H1 (cell line): ENCODE data around the gene TOP2B. TPM values are rescaled to one million over a fixed set of nuclear protein-coding genes. Genes with fewer than 3 reads are reported as not detected.

Source experiments
- CTCF ChIA-PET: fragments of 300-600 bp; sonication (Branson Sonifier 250); formaldehyde crosslinking; loops from one replicate; lab custom pipeline; 2021; ENCODE audit not compliant: partially characterized antibody; lab: Charles Lee
- POLR2A ChIA-PET: fragments of 300-600 bp; sonication (Branson Sonifier 250); formaldehyde crosslinking; loops from one replicate; lab custom pipeline; 2021; ENCODE audit warnings: inconsistent platforms; ENCODE audit not compliant: partially characterized antibody; lab: Charles Lee
- DNase-seq, 2 experiments: peaks; one replicate each; pipeline versions ENCODE4 v3.0.0 to v3.0.0-alpha.2; 2010 to 2022; ENCODE audit warnings: low spot score in 2 of 2, low read depth in 1 of 2, mixed read lengths in 1 of 2
- FAIRE-seq: peaks from 2 replicates; lab custom pipeline; 2011; peaks lifted over from hg19 to GRCh38; lab: Jason Lieb, UNC
- H2AFZ ChIP-seq: 2 replicates; pipeline ENCODE4 v1.8.1; 2012; ENCODE audit warnings: low read length, inconsistent platforms
- H2AK5ac ChIP-seq: 2 replicates; pipeline ENCODE4 v1.6.1; 2013; ENCODE audit warnings: low read depth, low read length
- H2BK120ac ChIP-seq: replicated peaks from 2 replicates; pipeline ENCODE3; 2013; ENCODE audit warnings: low read depth, low read length, inconsistent platforms
- H2BK12ac ChIP-seq: 2 replicates; pipeline ENCODE4 v1.6.1; 2013; ENCODE audit warnings: low read depth, low read length
- H2BK15ac ChIP-seq: 2 replicates; pipeline ENCODE4 v1.6.1; 2013; ENCODE audit warnings: low read length
- H2BK20ac ChIP-seq: 2 replicates; pipeline ENCODE4 v1.6.1; 2013; ENCODE audit warnings: low read length
- H2BK5ac ChIP-seq: 2 replicates; pipeline ENCODE4 v1.6.1; 2013; ENCODE audit warnings: low read depth, low read length
- H3K14ac ChIP-seq: 2 replicates; pipeline ENCODE4 v1.6.1; 2013; ENCODE audit warnings: inconsistent platforms; ENCODE audit not compliant: insufficient read length
- H3K18ac ChIP-seq: 2 replicates; pipeline ENCODE4 v1.6.1; 2013; ENCODE audit warnings: low read length; ENCODE audit errors: extremely low read depth
- H3K23ac ChIP-seq: 2 replicates; pipeline ENCODE4 v1.6.1; 2013; ENCODE audit warnings: inconsistent platforms; ENCODE audit not compliant: insufficient read length
- H3K23me2 ChIP-seq: 2 replicates; pipeline ENCODE4 v1.6.1; 2013; ENCODE audit warnings: low read depth, low read length
- H3K27ac ChIP-seq: 2 replicates; pipeline ENCODE4 v1.6.1; 2011; ENCODE audit warnings: low read depth, low read length, inconsistent platforms
- H3K27me3 ChIP-seq, 4 experiments: replicated peaks in 1 of 4; 1 replicate in 1 of 4; 2 replicates in 3 of 4; pipeline versions ENCODE4 v1.6.1 to v1.8.1; 2011 to 2013; ENCODE audit warnings: low read length in 3 of 4, mild to moderate bottlenecking in 3 of 4, inconsistent platforms in 2 of 4, mixed read lengths in 2 of 4, moderate library complexity in 1 of 4; ENCODE audit not compliant: control insufficient read depth in 3 of 4, insufficient read depth in 3 of 4; ENCODE audit errors: extremely low read depth in 1 of 4
- H3K36me3 ChIP-seq, 4 experiments: 2 replicates each; pipeline versions ENCODE4 v1.6.1 to v1.8.1; 2011 to 2013; ENCODE audit warnings: mild to moderate bottlenecking in 4 of 4, low read length in 3 of 4, moderate library complexity in 2 of 4, control low read depth in 1 of 4, inconsistent platforms in 1 of 4; ENCODE audit not compliant: insufficient read depth in 4 of 4, control insufficient read depth in 2 of 4
- H3K4ac ChIP-seq: replicated peaks from 2 replicates; pipeline ENCODE3; 2013; ENCODE audit warnings: low read length, low read depth, mixed read lengths, inconsistent platforms; ENCODE audit not compliant: insufficient read length
- H3K4me1 ChIP-seq, 4 experiments: replicated peaks in 1 of 4; 1 replicate in 1 of 4; 2 replicates in 3 of 4; pipeline versions ENCODE4 v1.6.1 to v1.8.1; 2011 to 2013; ENCODE audit warnings: low read length in 3 of 4, inconsistent platforms in 2 of 4, mixed read lengths in 1 of 4; ENCODE audit not compliant: insufficient read depth in 4 of 4, control insufficient read depth in 3 of 4
- H3K4me2 ChIP-seq, 2 experiments: 2 replicates each; pipeline versions ENCODE4 v1.6.1 to v1.8.1; 2011 to 2013; ENCODE audit warnings: low read depth in 2 of 2, low read length in 2 of 2, control low read depth in 1 of 2, inconsistent platforms in 1 of 2, mild to moderate bottlenecking in 1 of 2; ENCODE audit not compliant: insufficient read depth in 1 of 2
- H3K4me3 ChIP-seq, 4 experiments: fragments of 200-600, 300-600 bp in 1 of 4; sonication (generic), shearing (Covaris generic), sonication (Bioruptor Twin) in 1 of 4; 2 replicates each; pipeline versions ENCODE4 v1.5.1 to v1.8.1; 2011 to 2016; ENCODE audit warnings: low read length in 4 of 4, low read depth in 3 of 4, control low read depth in 2 of 4, inconsistent platforms in 2 of 4, mild to moderate bottlenecking in 2 of 4, mixed read lengths in 1 of 4, moderate library complexity in 1 of 4; ENCODE audit not compliant: insufficient read depth in 2 of 4; ENCODE audit errors: extremely low read depth in 1 of 4
- H3K56ac ChIP-seq: replicated peaks from 2 replicates; pipeline ENCODE3; 2013; ENCODE audit warnings: low read depth, mild to moderate bottlenecking, mixed read lengths, low read length, inconsistent platforms; ENCODE audit not compliant: insufficient read length
- H3K79me1 ChIP-seq: 2 replicates; pipeline ENCODE4 v1.6.1; 2013; ENCODE audit warnings: low read depth, low read length, control low read depth
- H3K79me2 ChIP-seq, 2 experiments: 2 replicates each; pipeline versions ENCODE4 v1.6.1 to v1.8.1; 2012 to 2013; ENCODE audit warnings: low read length in 2 of 2, mild to moderate bottlenecking in 2 of 2, inconsistent platforms in 1 of 2; ENCODE audit not compliant: insufficient read depth in 2 of 2, control insufficient read depth in 1 of 2
- H3K9ac ChIP-seq, 4 experiments: replicated peaks in 1 of 4; 1 replicate in 1 of 4; 2 replicates in 3 of 4; pipeline versions ENCODE4 v1.6.1 to v1.8.1; 2011 to 2013; ENCODE audit warnings: low read depth in 3 of 4, low read length in 3 of 4, control low read depth in 2 of 4, mild to moderate bottlenecking in 2 of 4, moderate library complexity in 2 of 4, inconsistent platforms in 1 of 4; ENCODE audit errors: extremely low read depth in 1 of 4
- H3K9me3 ChIP-seq, 2 experiments: 2 replicates each; pipeline versions ENCODE4 v1.6.1 to v1.8.1; 2012 to 2013; ENCODE audit warnings: mild to moderate bottlenecking in 2 of 2, moderate library complexity in 2 of 2, control low read depth in 1 of 2, inconsistent platforms in 1 of 2, low read depth in 1 of 2, low read length in 1 of 2, mixed read lengths in 1 of 2; ENCODE audit not compliant: insufficient read depth in 2 of 2
- H4K20me1 ChIP-seq, 2 experiments: replicated peaks in 1 of 2; 2 replicates each; pipeline versions ENCODE3 to v1.8.1; 2011 to 2013; ENCODE audit warnings: inconsistent platforms in 2 of 2, low read length in 2 of 2, mild to moderate bottlenecking in 1 of 2; ENCODE audit not compliant: insufficient read depth in 2 of 2, control insufficient read depth in 1 of 2
- H4K5ac ChIP-seq: 2 replicates; pipeline ENCODE4 v1.6.1; 2013; ENCODE audit warnings: low read length, low read depth, mixed read lengths, inconsistent platforms; ENCODE audit not compliant: insufficient read length
- H4K8ac ChIP-seq: 2 replicates; pipeline ENCODE4 v1.8.0; 2013; ENCODE audit warnings: mild to moderate bottlenecking, moderate library complexity, low read length, inconsistent platforms; ENCODE audit not compliant: insufficient read depth; ENCODE audit errors: extremely low read depth
- H4K91ac ChIP-seq: replicated peaks from 2 replicates; pipeline ENCODE3; 2013; ENCODE audit warnings: low read length, mixed read lengths, inconsistent platforms; ENCODE audit not compliant: insufficient read length
- CBX5 ChIP-seq: fragments of 300-800, 300-1000 bp; sonication (generic); IDR thresholded peaks from 2 replicates; pipeline ENCODE4 v1.7.1; 2016; ENCODE audit warnings: antibody characterized with exemption, low read length, low read depth
- SP4 ChIP-seq: IDR thresholded peaks from 2 replicates; pipeline ENCODE4 v1.6.1; 2012; ENCODE audit warnings: low read length, inconsistent platforms
- USF2 ChIP-seq: IDR thresholded peaks from 2 replicates; pipeline ENCODE4 v1.6.1; 2011; ENCODE audit warnings: low read length, improper control_type of control experiment
- polyA plus RNA-seq, 7 experiments: library from polyadenylated mRNA; depleted of rRNA in 3 of 7; stranded (reverse) in 5 of 7; unstranded in 2 of 7; fragments of >200 nt in 5 of 7; fragments of 200-250 nt in 2 of 7; gene quantifications; 1 replicate in 5 of 7; 2 replicates in 1 of 7; 4 replicates in 1 of 7; pipeline versions ENCODE4 v1.2.1 to v1.2.3, GENCODE V29; 2011 to 2013; ENCODE audit warnings: missing spikeins in 2 of 7, mixed read lengths in 2 of 7
- total RNA-seq: library from RNA; stranded (reverse); fragmentation: NEBNext Ultra II Directional; extraction: Animal tissue kit (Norgen Biotek cat#: 25700); gene quantifications from 2 replicates; pipeline ENCODE4 v1.2.1, GENCODE V29; 2021

The TOP2B gene
- total and polyA plus RNA-seq, 2 of the 8 experiments (the other 6 are each of a cell fraction or from before 2014, with no cell fraction given), result 34.9 to 206 TPM

DNA sequence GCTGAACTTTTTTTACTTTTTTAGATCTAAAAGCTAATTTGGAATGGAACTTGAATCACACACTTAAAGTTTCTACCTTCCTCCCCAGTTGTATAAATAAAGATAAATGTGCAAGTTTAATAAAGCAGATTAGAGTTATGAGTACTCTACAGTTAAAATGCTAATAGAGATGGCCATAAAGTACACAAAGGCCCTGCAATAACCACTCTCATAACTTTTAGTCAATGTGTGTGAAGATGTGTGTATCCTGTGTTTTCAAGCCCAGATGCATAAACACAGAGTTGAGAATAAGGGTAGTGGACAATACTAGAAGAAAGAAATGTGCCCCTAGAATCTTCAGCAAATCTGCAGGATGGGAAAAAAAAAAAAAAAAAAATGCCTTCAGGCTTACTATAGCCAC, 45.3 kb downstream of the TOP2B start:
- Histone ChIP-seq H3K4me3 (no peak overlapping the region), H3K18ac (no peak overlapping the region), H4K8ac (no peak overlapping the region), H3K27ac (no peak overlapping the region), H2BK12ac (no peak overlapping the region), H3K9me3 (no peaks in the 10 kb centered on the region), H3K23me2 (no peaks in the 10 kb centered on the region), H2BK15ac (no peak overlapping the region), H3K36me3 (peaks cover 3 to 74% (median 26%) of the 10 kb centered on the region in 4 experiments; a peak in 7 of 8 replicates), H2AK5ac (no peak overlapping the region), H2BK5ac (no peak overlapping the region), H3K4me2 (no peak overlapping the region), H3K23ac (no peak overlapping the region), H2BK20ac (no peak overlapping the region), H3K14ac (no peak overlapping the region), H4K91ac (no peak overlapping the region), H3K79me2 (no peaks in the 10 kb centered on the region), H3K27me3 (no peaks in the 10 kb centered on the region), H3K9ac (no peak overlapping the region), H2BK120ac (no peak overlapping the region), H3K79me1 (no peaks in the 10 kb centered on the region), H3K4ac (no peak overlapping the region), H3K4me1 (no peaks in the 10 kb centered on the region), H4K5ac (no peak overlapping the region), H4K20me1 (peaks cover 0 to 1% of the 10 kb centered on the region in 2 experiments), H3K56ac (no peak overlapping the region), H2AFZ (no peak overlapping the region)
- TF ChIP-seq CBX5 (no peak), USF2 (no peak), SP4 (no peak)
- FAIRE-seq (no peak), DNase-seq (no peak)
- CTCF ChIA-PET, result no interaction called here
- POLR2A ChIA-PET, result no interaction called here
